Retina (tissue), 1 donor: ENCODE results near the gene TK2.

Experiments
- DNase-seq: peaks from one replicate; pipeline ENCODE4 v3.0.0-alpha.2; 2016

Gene TK2

DNA sequence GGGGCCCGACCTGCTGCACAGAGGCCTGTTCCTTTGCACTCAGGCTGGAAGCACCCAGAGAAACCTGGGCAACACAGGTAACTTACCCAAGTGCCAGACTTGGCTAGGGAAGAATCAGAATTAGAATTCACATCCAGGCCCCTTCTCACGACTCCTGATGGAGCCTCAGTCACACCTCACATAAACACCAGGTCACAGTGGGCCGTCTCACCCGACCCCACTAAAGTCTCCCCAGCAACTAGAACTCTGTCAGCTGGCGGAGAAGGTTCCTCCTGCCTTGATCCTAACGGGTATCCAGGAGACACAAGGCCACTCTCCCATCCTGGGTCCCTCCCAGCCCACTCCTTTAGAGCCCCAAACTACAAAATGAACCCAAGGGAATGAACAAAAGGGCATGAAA, 6.4 kb downstream of the TK2 start:
- no peak for DNase-seq

GRCh38 chr16:66542396-66542795, 7.5 kb downstream of the TK2 start:
- DNase-seq, result no peak

DNA sequence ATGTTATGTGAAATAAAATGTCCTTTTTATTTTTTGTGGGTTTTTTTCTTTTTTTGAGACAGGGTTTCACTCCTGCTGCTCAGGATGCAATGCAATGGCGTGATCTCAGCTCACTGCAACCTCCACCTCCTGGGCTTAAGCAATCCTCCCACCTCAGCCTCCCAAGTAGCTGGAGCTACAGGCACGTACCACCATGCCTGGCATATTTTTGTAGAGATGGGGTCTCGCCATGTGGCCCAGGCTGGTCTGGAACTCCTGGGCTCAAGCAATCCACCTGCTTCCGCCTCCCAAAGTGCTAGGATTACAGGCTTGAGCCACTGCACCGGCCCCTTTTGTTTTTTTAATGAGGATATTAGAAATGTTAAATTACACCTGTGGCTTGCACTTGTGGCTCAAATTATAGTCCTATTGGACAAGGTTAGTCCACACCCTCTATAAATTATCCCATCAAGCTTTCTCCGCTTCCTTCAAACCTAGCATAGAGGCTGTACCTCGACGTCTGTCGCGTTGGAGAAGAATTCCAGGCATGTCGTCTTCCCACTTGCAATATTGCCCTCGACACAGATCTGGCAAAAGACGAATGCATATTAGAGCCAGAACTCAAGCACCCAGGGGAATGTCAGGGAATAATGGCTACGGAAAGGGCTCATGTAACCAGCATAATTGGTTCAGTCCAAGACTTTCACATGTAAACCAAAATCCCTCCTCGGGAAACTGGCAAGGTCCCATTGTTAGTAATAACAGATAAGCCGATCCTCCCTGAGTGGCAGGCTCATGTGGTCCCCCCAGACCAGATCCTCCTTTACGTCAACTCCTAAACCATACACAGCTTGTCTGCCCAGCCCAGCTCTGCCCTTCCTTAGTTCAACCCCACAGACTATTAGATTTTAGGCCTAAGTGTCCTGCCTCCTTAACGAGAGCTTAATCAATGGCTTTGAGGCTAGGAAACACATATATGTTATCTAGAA, 8.2 kb downstream of the TK2 start:
- DNase-seq, result no peak

DNA sequence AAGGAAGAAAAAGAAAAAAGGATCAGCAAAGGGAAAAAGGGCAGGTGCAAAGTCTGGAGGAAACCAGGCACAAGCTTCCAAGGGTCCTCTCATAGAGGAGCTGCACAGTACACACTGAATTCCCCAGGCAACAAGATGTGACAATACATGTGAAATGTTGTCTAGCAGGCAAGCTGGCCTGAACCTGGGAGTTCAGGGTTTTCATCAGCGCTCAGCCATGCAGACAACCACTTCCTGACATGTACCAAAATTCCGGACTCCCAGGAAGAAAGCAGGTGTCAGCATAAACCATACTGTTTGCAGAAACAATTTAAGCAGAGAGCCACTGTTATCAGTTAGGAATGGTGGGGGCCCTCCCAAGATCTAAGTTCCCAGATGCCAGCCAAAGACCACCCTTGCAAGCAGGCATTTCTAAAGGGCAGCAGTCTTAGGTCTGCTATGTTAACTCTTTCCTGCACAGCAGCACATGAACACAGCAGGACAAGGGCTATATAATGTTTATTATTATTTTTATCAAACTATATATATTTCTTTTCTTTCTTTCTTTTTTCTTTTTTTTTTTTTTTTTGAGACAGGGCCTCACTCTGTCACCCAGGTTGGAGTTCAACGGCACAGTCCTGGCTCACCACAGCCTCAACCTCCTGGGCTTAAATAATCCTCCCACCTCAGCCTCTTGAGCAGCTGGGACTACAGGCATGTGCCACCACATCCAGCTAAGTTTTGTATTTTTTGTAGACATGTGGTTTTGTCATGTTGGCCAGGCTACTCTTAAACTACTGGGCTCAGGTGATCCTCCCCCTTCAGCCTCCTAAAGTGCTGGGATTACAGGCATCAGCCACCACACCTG, 10.1 kb downstream of the TK2 start:
- peak; percentile 18 for DNase-seq

GRCh38 chr16:66538910-66539309, 11.0 kb downstream of the TK2 start:
- DNase-seq, result no peak

- DNase-seq, result no peak
Measured at GRCh38 chr16:66537236-66537635, 12.7 kb downstream of the TK2 start.

DNA sequence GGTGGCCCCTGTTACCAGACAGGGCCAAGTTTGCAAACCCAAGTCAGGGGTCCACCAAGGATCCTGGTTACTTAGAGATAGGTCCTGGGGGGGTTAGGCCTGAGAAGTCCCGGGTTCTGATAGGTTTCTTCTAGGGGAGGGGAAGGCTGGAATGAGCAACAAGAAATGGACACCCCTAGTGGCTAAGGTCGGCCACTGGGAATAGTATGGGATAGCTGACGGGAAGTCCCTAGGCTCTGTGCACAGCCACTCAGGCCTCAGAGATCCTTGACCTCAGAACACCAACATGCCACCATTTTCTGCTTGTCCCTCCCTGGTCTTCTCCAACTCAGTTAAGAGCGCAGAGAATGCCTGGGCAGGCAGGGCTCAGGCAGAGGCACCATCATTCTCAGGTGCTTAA, 13.4 kb downstream of the TK2 start:
- no peak for DNase-seq

DNA sequence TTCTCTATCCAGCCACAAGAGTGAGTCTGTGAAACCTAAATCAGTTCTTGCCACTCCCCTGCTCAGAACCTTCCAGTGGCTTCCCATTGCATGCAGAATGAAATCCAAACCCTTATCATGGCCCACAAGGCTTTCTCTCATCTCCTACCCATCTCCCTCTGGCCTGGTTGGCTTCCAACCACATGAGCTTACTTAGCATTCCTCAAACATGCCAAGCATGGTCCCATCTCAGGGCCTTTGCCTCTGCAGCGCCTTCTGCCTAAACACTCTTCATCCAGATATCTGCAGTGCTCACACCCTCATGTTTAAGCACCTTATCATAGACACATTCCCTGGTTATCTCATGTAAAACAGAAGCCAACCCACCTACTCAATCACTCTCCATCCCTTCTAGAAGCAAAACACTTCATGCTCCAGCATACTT, 15.5 kb downstream of the TK2 start:
- no peak for DNase-seq

- no peak for DNase-seq
Measured at GRCh38 chr16:66529475-66529874, 20.4 kb downstream of the TK2 start.

- DNase-seq, result no peak
Measured at GRCh38 chr16:66528294-66528693, 21.6 kb downstream of the TK2 start.

GRCh38 chr16:66525396-66526180, 24.3 kb downstream of the TK2 start:
- no peak for DNase-seq

- DNase-seq, result no peak
Measured at GRCh38 chr16:66524601-66525164, 25.2 kb downstream of the TK2 start.

- no peak for DNase-seq
Measured at GRCh38 chr16:66523861-66524354, 26.0 kb downstream of the TK2 start.

- DNase-seq, result no peak
Measured at GRCh38 chr16:66522816-66523590, 26.9 kb downstream of the TK2 start.

DNA sequence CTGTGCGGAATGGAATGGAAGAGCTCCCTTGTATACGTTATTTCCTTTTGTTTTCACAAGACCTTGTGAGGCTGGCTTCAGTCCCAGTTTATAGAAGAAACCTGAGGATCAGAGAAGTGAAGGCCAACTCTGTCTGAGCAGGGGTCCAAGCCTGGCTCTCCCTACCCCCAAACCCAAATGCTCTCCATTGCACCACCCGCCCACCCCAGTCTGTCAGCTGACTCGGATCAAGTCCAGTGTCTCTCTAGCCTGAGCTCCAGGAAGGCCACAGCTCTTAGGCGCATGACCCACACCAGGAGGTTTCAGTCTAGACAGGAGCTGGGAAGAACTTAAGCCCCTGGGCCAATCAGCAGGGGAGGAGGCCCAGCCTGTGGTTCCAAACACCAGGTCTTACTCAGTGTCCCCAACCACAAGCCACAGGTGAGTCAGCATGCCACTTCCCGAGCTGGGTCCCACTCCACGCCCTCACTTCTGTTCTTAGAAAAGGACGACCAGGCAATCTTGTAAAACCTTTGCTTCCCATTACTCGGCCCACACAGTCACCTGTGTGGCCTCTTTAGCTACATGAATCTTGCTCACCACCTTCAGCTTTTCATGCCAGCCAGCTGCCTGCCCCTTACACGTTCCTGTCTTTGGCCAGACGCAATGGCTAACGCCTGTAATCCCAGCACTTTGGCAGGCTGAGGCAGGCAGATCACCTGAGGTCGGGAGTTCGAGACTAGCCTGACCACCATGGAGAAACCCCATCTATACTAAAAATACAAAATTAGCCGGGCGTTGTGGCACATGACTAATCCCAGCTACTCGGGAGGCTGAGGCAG, 27.8 kb downstream of the TK2 start:
- no peak for DNase-seq

- DNase-seq, result no peak
Measured at GRCh38 chr16:66521252-66521713, 28.6 kb downstream of the TK2 start.

DNA sequence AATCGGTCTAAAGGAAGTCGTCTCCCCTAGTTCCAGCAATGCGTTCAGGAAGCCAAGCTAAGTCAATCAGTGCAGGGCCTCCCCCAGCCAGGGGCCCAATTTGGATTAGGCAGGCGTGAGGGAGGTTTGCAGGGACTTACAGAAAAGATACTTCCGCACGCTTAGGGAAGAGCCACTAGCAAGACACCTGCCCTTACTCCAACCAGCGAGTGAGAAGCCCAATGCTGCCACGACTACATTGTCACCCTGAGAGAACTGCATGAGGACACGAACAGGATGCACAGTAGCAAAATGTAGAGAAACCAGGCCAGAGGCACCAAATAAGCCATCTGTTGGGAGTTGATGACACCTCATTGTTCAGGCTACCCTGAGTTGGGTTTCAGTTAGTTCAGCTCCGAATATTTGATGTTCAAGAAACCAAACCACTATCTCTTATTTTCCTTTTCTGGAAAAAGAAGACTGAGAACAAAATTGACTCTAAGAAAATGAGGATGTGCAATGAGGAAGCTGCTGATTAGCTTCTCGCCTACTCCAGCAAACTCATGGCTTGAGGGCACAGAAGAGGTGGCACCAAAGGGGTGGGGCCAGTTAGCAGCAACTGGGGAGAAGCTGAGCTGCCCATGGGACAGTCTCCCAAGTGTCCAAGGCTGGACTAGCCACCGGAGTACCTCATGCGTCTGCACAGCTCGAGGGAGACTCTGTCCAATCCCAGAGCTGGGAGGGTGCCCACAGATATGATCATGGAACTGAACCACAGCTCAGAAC, 29.3 kb downstream of the TK2 start:
- DNase-seq, result no peak

DNA sequence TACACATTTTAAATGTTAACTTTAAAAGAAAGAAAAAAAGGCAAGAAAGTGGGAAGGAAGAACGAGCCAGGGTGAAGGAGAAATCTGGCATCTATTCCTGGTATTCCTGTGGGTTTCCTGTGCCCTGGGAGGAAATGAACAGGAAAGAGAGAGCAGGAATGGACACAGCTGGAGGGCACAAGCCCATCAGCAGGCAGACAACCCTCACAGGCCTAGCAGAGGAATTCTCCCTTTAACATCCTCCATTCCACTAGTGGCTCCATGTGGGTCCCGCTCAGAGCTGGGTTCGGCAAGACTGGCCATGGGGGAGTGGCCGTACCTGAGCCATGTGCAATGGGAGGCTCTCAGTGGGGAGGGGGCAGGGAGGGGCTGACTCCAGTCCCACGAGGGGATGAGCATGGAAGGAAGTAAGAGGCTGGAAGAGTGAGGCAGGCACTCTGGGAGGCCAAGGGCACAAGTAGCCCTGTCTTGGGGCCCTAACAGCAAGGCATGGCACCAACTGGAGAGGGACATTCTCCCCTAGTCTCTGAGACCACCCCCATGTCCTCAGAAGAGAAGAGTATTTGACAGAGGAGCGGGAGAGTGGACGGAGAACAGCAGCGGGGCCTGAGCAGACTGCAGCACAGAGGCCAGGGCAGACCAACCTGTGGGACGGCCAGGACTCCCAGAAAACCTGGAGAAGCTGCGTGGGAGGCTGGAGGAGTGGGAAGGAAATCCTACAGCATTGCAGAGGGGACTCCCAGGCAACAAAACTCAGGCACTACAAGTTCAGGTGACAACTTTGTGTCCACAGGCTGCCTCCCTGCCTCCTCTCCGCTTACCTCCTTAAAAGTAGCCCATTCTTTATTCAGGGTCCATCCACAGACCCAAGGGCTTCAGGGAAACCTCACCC, 30.2 kb downstream of the TK2 start:
- no peak for DNase-seq
